Left renal pelvis (tissue), 4 donors: ENCODE results near the gene PAX6. TPM values are rescaled to one million over a fixed set of nuclear protein-coding genes. Genes with fewer than 3 reads are reported as not detected.

Source experiments
- DNase-seq, 4 donors: peaks; one replicate each; pipeline ENCODE4 v3.0.0-alpha.2; 2013; ENCODE audit warnings: low read depth in 4 of 4, low spot score in 3 of 4
- polyA plus RNA-seq, 4 donors: library from polyadenylated mRNA; unstranded; fragments of 120-200 nt; gene quantifications; one replicate each; pipeline ENCODE4 v1.2.1, GENCODE V29; 2013; ENCODE audit not compliant: insufficient read length in 4 of 4

Gene PAX6
- polyA plus RNA-seq, 4 donors, result 0.18 to 0.19 TPM; not detected in 2

DNA sequence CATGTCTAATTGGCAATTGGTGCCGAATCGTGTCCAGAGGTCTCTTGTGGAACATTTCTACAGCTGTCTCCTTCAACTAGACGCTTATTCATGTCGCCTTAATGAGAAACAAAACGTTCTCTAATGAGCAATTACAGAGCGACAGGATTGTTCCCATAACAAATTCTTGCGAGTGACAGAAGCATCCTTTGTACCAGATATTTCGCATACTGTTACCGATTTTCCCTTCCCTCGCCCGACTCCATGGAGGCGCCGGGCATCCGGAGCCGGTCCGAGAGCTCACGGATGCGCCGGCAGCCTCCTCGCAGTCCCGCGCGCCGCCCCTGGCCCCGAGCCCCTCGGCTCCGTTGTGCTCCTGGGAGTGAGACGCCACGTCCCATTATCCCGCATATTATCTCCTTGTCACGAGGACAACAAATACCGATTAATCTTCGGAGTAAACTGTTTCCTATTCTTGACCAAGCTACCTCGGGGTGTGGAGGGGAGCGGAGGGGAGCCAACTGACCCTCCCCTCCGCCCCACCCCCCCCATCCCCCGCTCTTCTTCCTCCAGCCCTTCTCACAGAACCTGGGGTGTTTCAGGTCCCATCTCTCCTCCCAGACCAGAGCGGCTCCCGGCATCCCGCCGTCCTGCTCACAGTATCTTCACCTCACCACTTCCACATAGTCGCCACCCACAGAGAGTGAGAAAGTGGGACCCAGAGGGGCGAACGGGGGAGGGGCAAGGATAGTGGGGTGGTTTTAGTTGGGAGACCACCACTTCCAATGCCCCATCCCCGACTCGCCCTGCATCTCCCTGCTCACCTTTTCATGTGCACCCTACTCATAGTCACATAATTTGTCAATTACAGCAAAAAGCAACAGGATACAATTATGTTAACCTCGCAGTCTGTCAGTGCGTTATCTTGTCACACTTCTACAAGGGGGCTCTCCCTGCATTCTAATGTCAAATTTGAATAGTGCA is 11.4 kb downstream of the PAX6 start:
- DNase-seq, result no peak

DNA sequence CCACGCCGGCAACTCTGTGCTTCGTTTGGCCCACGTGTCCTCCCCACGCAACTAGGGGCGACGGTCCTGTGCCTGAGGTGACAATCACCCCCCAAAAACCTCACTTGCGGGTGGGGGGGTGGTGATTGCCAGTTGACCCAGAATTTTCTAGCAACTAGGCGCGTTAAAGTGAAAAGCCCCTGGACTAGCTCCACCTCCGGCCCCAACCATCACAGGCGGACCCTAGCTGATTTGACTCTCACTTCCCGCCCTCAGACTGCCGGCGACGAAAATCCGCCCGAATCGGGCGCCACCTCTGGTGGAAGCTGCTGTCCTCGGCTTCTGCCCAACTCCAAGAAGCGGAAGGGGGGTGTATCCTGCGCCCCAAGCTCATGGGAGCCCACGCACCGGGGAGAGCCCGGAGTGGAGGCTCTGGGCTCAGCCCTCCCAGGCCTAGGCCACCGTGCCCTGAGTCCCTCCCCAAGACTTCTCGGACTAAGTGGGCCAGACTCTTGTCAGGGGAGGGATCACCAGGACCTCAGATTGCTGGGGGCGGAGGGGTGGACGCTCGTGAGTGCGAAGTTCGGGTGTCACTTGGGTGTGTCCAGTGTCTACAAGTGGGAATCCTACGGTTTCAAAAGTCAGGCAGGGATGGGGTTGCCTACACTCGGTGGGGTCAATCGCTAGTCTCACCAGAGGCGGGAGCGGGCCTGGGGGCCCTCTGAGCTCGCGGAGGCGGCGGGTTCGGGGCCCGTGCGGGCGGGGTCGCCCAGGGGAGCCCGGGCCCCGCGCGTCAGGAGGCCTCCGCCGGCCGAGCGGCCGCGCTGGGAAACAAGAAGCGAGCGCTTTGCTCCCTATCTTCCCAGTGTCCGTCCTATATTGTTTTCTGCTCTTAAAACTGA is 12.3 kb downstream of the PAX6 start:
- no peak for DNase-seq

DNA sequence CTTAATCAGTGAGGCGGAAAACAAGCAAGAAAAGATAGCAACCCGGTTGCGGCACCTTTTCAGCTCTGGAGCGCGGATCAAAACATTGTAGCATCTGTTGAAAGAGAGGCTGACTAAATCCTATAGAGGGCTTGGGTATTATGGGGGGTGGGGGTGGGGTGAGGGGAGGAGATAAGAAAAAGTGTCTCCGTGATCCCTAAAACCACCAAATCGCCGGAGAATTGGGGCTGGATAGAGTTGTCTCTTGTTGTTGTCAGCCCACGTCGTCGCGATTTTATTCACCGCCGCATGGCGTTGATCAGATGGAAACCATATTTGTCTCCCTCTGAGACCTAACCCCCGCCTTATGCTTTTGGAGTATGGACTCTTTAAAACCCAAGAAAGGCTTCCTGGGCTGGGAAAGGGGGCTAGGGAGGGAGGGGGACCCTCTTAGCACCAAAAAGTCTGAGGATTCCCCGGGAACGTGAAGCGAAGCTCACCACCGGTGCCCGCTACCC is 13.0 kb downstream of the PAX6 start:
- no peak for DNase-seq

DNA sequence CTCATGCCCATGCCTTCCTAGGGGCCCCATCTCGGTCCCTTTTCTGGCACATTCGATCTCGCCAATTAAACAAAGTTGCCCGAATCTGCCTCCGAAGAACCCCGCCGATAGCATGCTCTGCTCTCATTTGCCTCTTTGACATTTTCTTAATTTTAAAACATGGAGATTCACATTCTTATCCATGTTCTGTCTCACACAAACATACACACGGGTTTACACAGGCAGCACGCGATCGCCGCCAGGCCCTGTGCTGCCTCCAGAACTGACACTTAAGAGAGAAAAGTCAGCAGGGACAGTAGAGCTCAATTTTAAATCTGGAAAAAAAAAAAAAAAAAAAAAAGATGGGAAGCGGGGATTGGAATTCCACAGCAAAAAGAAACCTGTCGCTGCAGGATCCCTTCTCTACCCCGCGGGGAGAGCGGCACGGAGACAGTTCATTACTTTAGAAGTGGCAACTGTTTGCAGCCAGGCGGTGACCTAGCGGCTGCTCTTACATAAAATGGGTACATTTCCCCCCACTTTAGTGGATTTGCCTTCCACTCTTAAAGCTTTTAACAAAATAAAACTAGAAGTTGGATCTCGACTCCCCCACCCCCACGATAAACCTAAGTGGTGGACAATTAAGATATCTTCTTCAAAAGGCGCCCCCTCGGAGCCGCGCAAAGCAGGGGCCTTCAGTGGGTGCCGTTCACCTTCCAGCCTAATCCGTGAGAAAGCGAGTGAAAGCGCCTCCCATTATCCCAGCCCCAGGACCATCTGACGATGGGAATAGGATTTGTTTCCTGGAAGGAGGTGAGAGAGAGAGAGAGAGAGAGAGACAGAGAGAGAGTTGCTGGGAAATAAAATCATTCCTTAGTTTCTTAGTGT is 13.7 kb downstream of the PAX6 start:
- no peak for DNase-seq

DNA sequence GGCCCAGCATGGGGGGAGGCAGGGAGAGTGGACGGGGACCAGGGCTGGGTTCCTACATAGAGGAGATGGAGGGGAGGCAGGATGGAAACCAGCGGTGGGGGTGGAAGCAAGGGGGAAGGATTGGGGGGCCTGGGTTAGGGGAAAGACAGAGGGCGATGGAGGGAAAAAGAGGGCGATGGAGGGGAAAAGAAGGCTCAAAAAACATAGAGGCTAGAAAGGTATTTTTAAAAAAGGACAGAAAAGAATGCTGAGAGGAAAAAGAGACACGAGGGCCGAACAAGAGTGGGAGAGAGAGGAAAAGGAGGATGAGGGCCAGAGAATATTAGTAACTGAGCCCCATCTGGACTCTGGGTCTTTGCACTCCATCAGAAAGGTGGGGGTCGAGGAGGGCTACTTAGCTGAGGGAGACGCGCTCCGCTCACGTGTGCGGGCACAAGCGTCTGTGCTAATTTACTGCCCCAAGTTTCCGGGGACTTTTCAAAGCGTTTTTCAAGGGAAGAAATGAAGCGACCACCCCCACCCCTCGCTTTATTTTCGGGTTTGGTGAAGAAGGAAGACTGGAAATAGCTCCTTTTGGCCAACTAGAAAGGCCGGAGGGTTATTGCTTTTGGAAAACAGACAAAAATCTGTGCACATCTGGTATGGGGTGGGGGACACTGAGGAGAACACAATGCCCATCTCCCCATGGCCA is 14.5 kb downstream of the PAX6 start:
- no peak for DNase-seq

DNA sequence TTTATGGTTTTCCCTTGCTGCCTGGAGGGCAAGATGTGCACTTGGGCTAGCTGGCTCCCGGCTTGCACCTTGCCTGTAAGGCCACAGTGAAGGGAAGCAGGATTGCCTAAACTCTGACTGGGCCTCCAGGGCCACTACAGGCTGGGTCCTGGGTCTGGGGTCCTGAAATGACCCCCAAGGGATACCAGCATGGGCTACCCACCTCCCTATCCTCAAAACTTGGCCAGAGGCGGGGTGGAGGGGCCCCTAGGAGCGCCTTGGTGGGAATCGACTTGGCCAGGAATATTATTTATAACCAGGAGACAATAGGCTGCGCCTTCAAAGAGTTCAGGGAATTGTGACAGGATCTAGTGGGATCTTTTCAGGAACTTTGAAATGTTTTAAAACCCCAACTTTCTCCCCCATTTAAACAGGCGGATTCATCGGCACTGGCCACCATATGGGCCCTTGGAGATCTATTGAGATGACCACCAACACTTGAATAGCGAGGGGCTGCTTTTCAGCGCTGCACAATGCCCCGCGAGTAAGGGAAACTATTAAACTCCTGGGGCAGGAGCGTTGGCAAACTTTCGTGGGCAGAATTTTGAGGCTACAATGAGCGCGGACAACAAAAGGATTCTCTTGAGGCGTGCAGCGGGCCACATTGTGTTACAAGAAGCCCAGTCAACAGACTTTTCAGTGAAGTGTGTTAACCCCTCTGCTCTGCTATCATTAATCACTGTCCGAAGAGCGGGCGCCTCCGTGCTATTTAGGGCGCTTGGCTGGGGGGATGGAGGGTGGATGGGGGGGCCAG is 15.2 kb downstream of the PAX6 start:
- DNase-seq, result no peak

DNA sequence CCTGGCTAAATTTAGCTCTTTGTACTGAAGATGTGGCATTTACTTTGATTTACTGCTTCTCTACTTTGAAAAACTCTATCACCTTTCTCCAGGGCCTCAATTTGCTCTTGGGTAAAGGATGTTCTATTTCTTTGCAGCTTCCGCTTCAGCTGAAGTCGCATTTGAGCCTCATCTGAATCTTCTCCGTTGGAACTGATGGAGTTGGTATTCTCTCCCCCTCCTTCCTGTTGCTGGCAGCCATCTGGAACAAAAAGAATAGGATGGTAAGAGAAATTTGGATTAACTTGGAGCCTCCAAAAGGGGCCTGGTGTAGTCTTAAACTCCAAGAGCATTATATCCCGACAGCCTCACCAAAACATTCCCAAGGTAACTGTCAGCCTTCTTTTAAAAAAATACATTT is 16.6 kb downstream of the PAX6 start:
- DNase-seq, result no peak

DNA sequence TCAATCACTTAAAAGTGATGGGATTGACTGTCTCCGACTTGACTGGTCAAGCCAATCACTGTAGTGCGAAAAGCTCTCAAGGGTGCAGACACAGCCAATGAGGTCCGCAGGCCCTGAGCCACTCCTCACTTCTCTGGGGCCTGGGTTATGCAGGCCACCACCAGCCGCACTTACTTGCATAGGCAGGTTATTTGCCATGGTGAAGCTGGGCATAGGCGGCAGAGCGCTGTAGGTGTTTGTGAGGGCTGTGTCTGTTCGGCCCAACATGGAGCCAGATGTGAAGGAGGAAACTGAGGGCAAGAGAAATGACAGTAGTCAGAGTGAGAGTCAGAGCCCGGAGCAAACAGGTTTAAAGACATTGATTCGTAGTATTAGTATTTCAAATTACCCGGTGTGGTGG is 17.9 kb downstream of the PAX6 start:
- DNase-seq, result no peak

DNA sequence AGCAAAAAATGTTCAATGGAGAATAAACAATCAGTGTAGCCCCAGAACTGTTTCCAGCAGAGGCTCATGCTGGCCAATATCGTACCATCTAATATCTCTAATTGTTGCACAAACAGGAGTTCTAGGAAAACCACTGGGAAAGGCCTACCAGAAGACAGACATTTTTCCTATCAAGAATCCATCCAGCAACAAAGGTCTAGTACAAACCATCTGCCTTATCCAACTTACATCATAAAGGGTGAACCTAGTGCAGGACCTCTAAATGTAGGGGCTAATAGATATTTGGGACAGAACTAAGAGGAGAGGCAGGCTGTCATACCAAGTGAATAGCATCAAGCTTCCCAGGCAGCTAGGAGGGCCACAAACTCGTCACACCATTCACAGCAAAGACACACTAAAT is 18.7 kb downstream of the PAX6 start:
- no peak for DNase-seq

DNA sequence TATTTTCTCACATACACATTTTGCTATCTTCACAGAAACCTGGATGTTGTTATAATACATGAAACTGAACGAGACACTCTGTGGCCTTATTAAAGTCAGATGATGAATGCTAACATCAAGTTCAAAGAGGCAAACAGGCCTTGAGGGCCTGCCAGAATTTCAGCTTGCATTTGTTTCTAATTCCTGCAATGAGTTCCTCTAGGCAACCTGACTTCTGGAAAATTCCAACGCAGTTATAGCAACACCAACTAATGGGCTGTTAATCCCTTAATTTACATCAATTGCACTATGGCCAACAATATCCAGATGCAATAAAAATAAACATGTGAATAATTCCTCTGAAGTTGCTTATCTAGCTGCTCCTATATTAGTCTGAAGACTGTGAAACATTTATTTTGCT is 19.1 kb downstream of the PAX6 start:
- DNase-seq, result no peak

DNA sequence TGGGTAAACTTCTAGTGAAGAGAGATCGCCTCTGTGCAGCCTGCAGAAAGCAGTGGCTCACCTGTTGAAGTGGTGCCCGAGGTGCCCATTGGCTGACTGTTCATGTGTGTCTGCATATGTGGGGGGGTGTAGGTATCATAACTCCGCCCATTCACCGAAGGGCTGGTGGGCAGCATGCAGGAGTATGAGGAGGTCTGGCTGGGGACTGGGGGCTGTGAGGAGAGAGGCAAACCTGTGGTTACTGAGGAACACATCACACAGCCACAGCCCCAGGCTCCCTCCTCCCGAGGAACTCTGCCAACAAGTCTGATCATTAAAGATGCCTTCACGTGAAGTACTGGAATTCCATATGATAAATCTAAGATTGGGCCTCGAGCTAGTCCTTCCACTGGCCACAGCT is 20.5 kb downstream of the PAX6 start:
- DNase-seq, result no peak

DNA sequence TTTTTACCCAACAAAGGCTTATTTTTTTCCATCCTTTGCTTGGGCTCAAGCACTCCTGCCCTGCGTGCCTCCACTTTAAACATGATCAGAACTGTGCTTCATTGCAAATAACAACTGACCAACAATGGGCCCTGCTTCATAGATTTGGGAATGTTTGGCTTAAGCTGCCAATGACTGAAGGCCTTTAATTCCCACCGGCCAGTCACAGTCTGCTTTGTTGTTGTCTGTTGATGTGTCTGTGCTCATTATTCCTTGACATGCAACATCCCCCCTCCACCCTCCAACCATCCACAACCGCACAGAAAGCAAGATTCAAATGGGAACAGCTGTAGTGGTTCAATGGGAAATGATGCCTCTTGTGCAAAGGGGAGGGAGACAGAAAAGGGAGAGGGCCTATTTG is 23.0 kb downstream of the PAX6 start:
- no peak for DNase-seq

DNA sequence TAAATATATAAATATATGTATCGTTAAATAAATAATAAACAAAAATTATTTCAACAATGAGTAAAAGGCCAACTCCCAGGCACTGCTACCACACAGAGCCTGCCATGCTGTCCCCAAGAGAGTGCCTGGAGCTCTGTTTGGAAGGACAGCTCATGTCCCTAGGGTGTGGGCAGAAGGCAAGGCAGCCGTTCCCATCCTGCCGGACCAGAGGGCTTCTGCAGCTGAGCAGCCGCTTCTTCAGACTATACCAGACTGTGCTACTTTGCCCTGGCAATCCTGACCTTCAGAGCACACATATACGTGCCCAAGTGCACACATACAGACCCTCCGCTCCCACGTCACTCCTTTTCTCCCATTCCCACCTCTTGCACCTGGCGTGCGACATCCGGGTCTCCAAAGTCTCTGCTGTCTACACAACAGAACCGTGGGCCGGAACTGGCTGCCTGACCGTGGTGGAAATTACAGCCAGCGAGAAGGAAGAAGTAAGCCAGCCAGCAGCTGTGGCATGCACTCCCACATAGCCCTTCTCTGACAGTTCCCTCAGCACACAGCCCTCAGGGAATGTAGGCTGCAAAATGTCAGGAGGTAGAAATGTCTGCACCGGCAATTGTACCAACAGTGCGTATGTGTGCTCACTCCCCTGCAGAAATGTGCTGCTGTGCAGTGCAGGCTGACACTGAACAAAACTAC is 24.0 kb downstream of the PAX6 start:
- no peak for DNase-seq

DNA sequence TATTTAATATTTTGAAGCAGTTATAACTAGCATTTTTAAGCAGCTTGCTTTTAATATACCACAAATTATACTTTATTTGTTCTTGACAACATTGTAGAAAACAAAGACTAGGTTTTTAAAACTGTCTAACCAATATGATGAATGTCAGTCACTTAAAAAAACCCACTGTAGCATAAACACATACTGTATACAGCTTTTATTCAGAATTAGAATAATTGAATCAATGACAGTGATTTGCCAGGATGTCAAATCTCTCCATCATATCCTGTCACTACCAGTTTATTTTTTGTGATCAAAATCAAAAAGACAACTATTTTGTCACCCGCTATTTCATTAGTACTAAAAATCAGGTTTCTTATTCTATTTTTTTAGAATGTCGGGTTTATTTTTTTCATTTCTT is 26.5 kb downstream of the PAX6 start:
- DNase-seq, result no peak

DNA sequence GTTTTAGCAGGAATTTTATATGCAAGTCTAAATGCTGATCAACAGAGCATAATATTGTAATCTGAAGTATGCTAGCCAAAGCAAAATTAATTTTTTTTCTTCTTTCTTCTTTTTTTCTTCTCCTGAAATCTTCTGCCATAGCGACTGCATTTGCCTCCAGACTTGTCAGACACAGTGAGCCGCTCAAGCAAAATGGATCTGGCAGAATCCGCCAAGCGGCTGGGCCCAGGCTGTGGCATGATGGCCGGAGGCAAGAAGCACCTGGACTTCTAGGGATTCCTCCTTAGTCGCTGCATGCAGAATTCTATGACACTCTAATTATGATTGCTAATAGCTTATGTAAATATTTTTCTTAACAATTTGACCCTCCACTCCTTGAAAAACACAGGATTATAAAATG is 27.9 kb downstream of the PAX6 start:
- no peak for DNase-seq

DNA sequence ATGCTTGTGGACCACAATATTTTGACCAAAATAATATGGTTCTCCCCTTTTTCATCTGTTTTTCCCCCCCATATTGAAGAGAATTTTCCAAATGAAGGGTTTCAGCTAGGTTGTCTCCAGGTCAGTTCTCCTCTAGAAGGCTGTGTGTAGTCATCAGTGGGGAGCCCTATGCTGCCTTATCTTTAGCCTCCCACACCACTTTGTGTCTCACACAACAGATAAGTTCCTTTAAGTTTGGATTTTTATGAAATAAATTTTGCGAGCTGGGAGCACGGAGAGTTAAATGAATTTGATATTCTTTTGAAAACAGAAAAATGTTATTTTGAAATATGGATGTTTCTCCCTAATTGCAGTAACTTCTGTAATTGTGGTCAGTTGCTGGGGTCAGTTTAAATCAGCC is 28.9 kb downstream of the PAX6 start:
- DNase-seq, result no peak

DNA sequence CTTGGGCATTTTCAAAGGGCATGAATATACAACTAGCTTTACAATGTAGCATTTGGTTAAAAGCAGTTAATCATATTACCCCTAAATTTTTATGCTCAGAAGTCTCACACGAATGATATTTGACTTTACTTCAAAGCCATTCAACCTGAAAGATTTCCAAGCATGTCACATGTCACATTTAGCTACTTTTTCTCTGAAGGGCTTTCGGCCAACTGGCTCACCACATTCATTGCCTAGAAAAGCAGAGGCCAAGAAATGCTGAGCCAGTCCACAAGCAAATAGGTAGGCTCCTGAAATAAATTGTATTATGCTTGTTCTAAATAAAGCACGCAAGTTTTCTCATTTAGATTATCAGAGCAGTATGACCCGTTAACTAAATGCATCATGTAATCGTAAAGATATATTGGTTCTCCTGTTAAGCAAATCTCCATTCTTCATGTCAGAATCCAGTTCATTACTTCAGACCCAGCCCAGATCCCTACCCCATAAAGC is 30.6 kb downstream of the PAX6 start:
- no peak for DNase-seq

DNA sequence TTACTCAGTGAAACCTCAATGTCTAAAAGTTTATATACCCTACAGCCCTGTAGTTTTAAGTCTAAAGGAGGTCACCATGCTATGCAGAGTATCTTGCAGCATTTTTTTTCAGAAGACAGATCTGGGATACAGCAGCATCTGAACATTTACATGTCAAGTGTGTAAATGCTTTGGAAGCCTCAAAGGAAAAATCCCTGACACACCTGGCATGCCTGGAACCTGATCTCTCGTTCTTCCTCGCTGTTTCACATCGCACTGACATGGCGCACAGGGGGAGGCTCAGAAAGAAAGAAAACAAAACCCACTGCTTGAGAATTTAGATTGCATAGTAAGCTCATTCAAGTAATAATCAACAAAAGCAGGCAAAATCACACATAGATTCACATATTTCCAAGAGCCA is 31.0 kb downstream of the PAX6 start:
- no peak for DNase-seq
